Prostate gland (tissue), 2 donors: ENCODE results near the gene SH3PXD2A. TPM values are rescaled to one million over a fixed set of nuclear protein-coding genes. Genes with fewer than 3 reads are reported as not detected.

Experiments
- DNase-seq: peaks from one replicate; pipeline ENCODE4 v3.0.0-alpha.2; 2019; ENCODE audit warnings: low spot score
- H3K27ac ChIP-seq, 2 donors: fragments of 200-600 bp; sonication (generic); 2 replicates each; pipeline ENCODE4 v1.5.1; 2017 to 2019
- H3K27me3 ChIP-seq: fragments of 200-600 bp; sonication (generic); replicated peaks from 2 replicates; pipeline ENCODE4 v1.5.1; 2019; ENCODE audit not compliant: insufficient read depth
- H3K36me3 ChIP-seq, 2 donors: fragments of 200-600 bp; sonication (generic); 1 replicate in 1 of 2; 2 replicates in 1 of 2; pipeline versions ENCODE4 v1.5.1 to v1.8.1; 2017 to 2019
- H3K4me1 ChIP-seq: fragments of 200-600 bp; sonication (generic); replicated peaks from 2 replicates; pipeline ENCODE4 v1.5.1; 2019
- H3K4me3 ChIP-seq, 2 donors: fragments of 200-600 bp; sonication (generic); 2 replicates each; pipeline ENCODE4 v1.5.1; 2017 to 2019
- H3K9me3 ChIP-seq: fragments of 200-600 bp; sonication (generic); 2 replicates; pipeline ENCODE4 v1.5.1; 2017
- POLR2A ChIP-seq: fragments of 450-650 bp; IDR thresholded peaks from one replicate; pipeline ENCODE4 v1.6.1; 2016; ENCODE audit warnings: antibody characterized with exemption, mild to moderate bottlenecking
- POLR2AphosphoS5 ChIP-seq: sonication (generic); formaldehyde crosslinking; IDR thresholded peaks from one replicate; pipeline ENCODE4 v1.6.1; 2017; ENCODE audit warnings: antibody characterized with exemption
- WGBS: methylation state at CpG from one replicate; pipeline ENCODE4 v1.1.5; 2018; 5-methylcytosine and 5-hydroxymethylcytosine counted together
- intact Hi-C: fragments of 100-400 bp; cut with DNase I; formaldehyde crosslinking; loops from one replicate; pipeline ENCODE4 v1.14.2; 2022
- total RNA-seq, 2 donors: library from RNA; depleted of rRNA; stranded (reverse); fragments of >200 nt; gene quantifications; one replicate each; pipeline ENCODE4 v1.1.0, GENCODE V29; 2016
- TF ChIP-seq, protein P1 (sequence below), 4 experiments: fragments of 200-600 bp in 2 of 4; fragments of 450-650 bp in 2 of 4; sonication (generic) in 2 of 4; IDR thresholded peaks; 1 replicate in 3 of 4; 2 replicates in 1 of 4; pipeline ENCODE4 v1.5.1; 2016 to 2019; ENCODE audit warnings: antibody characterized with exemption in 4 of 4, mild to moderate bottlenecking in 2 of 4, moderate library complexity in 2 of 4

SH3PXD2A gene
- total RNA-seq, 2 donors from 2014 or later: 14.2 to 26.4 TPM

DNA sequence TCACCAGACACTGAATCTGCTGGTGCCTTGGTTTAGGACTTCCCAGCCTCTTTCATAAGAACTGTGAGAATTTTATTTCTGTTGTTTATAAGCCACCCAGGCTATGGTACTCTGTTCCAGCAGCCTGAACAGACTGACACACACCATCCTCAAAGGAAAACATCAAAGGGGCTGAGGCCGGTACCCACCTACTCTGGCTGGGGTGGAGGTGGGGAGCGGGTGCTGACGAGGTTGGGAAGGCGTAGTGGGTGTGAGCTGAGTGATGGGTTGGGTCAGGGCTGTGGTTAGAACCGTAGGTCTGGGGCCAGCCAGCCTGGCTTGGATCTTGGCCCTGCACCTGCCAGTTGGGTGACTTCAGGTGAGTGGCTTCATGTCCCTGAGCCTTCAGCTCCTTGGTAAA lies 136.3 kb downstream of the SH3PXD2A start:
- no peaks in the 10 kb centered on the region for H3K9me3 ChIP-seq
- H3K4me1 ChIP-seq: peaks cover 5% of the 10 kb centered on the region
- 54% methylated on average over 5 of the region's 5 CpGs for WGBS
- no peak for DNase-seq
- no peaks in the 10 kb centered on the region for H3K36me3 ChIP-seq
- no peak overlapping the region for H3K4me3 ChIP-seq
- no peaks in the 10 kb centered on the region for H3K27me3 ChIP-seq
- H3K27ac ChIP-seq: peak overlapping the region in 1 of 2 donors; percentile 20
- TF ChIP-seq, protein P1, sequence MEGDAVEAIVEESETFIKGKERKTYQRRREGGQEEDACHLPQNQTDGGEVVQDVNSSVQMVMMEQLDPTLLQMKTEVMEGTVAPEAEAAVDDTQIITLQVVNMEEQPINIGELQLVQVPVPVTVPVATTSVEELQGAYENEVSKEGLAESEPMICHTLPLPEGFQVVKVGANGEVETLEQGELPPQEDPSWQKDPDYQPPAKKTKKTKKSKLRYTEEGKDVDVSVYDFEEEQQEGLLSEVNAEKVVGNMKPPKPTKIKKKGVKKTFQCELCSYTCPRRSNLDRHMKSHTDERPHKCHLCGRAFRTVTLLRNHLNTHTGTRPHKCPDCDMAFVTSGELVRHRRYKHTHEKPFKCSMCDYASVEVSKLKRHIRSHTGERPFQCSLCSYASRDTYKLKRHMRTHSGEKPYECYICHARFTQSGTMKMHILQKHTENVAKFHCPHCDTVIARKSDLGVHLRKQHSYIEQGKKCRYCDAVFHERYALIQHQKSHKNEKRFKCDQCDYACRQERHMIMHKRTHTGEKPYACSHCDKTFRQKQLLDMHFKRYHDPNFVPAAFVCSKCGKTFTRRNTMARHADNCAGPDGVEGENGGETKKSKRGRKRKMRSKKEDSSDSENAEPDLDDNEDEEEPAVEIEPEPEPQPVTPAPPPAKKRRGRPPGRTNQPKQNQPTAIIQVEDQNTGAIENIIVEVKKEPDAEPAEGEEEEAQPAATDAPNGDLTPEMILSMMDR (IDR thresholded peaks at IDR 0.05): no peak
- TF ChIP-seq POLR2AphosphoS5 (no peak), POLR2A (no peak)
- intact Hi-C loops: no loop called here

DNA sequence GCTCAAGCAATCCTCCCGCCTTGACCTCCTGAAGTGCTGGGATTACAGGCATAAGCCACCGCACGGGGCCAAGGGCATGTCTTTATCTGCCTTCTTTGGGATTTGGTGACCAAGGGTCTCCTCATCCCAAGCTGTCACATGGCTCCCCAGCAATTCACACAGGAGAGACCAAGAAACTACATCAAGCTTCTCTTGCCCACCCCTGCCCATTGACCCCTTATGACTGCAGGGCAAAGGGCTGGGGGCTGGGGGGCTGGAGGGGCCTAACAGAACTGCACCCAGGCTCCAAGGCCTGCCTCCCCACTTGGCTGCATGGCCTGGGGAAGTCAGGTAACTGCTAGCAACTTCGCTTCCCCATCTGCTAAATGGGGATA lies 137.1 kb downstream of the SH3PXD2A start:
- Histone ChIP-seq H3K36me3 (no peaks in the 10 kb centered on the region), H3K4me1 (peaks cover 5% of the 10 kb centered on the region), H3K27me3 (no peaks in the 10 kb centered on the region), H3K27ac (no peak overlapping the region), H3K9me3 (no peaks in the 10 kb centered on the region), H3K4me3 (no peak overlapping the region)
- intact Hi-C loops: no loop called here
- 97% methylated on average over 4 of the region's 4 CpGs for WGBS
- TF ChIP-seq, protein P1 (IDR thresholded peaks at IDR 0.05): no peak
- TF ChIP-seq POLR2A (no peak), POLR2AphosphoS5 (no peak)
- DNase-seq: no peak

DNA sequence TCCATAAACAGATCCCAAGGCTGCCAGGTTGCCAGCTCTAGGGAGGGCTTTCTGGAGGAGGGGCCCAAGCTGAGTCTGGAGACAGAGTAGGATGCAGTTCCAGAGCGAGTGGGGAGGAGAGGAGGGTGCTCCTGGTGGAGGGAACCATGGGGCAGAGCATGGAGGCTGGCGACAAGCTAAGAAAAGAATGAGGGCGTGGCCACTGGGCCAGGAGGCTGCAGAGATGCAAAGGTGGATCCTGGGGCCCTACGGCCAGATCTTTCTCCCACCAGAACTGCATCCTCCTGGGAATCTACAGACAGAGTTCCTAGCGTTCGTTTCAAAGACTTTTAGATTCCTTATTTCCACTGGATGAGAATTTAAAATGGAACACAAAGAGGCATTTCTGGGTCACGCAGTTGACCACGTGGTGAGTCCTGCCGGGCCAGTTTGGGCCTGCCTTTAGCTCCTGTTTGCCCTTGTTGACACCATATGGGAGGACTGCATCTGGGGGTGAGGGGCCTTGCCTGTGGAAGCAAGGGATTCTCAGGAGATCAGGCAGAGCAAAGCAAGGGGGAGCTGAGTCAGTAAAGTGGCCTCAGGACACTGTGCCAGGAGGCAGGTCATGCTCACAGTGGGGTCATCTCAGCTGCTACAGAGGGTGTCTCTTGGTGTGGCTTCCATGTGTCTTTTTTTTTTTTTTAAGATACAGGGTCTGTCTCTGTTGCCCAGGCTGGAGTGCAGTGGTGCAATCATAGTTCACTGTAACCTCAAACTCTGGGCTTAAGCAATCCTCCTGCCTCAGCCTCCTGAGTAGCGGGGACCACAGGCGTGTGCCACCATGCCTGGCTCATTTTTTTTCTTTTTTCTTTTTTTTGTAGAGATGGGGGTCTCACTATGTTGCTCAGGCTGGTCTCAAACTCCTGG lies 137.8 kb downstream of the SH3PXD2A start:
- no peaks in the 10 kb centered on the region for H3K27me3 ChIP-seq
- peak overlapping the region; percentile 74 to 80 for H3K27ac ChIP-seq
- peak; percentile 47 for DNase-seq
- 44% methylated on average over 11 of the region's 11 CpGs for WGBS
- no peaks in the 10 kb centered on the region for H3K9me3 ChIP-seq
- intact Hi-C loops: no loop called here
- no peaks in the 10 kb centered on the region for H3K36me3 ChIP-seq
- TF ChIP-seq, protein P1 (IDR thresholded peaks at IDR 0.05): no peak
- TF ChIP-seq POLR2AphosphoS5: peak; percentile 19
- H3K4me3 ChIP-seq: no peak overlapping the region
- H3K4me1 ChIP-seq: peaks cover 5% of the 10 kb centered on the region

GRCh38 chr10:103716206-103717160 lies 138.9 kb downstream of the SH3PXD2A start:
- Histone ChIP-seq H3K36me3 (no peaks in the 10 kb centered on the region), H3K27ac (peak overlapping the region; percentile 74 to 80), H3K27me3 (no peaks in the 10 kb centered on the region), H3K4me3 (no peak overlapping the region), H3K4me1 (peaks cover 5% of the 10 kb centered on the region), H3K9me3 (no peaks in the 10 kb centered on the region)
- TF ChIP-seq POLR2A: no peak
- TF ChIP-seq, protein P1 (IDR thresholded peaks at IDR 0.05): peak in 2 of 4 experiments; percentile 48 to 53
- TF ChIP-seq POLR2AphosphoS5: peak; percentile 90
- intact Hi-C loops: no loop called here
- peak; percentile 83 for DNase-seq
- WGBS: 61% methylated on average over 11 of the region's 11 CpGs
